Measurements from ENCODE around the gene SSC5D.

Gene SSC5D

DNA sequence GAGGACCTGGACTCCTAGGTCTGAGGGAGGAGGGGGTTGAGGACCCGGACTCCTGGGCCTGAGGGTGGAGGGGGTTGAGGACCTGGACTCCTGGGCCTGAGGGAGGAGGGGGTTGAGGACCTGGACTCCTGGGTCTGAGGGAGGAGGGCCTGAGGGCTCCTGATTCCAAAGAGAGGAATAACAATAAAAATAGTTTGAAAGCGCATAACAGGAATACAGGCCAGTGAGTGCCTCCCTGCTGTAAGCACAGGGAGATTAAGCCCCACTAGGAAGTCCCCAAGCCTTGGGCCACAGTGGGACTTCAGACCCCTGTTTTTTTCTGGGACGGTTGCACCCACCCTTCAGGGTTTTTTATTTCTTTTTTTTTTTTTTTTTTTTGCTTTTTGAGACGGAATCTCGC lies 49.9 kb downstream of the SSC5D start:
- Histone ChIP-seq H3K9ac (ENCODE audit: low read depth in 1 of 2, low read length in 2 of 2) (no peak overlapping the region), H3K27ac (ENCODE audit: low read depth, low read length) (no peak overlapping the region), H3K4me1 (ENCODE audit: control insufficient read depth in 1 of 2, insufficient read depth in 2 of 2, low read length in 2 of 2) (no peaks in the 10 kb centered on the region), H3K9me3 (ENCODE audit: control insufficient read depth in 1 of 2, low read length in 2 of 2) (no peaks in the 10 kb centered on the region), H3K4me3 (ENCODE audit: low read depth in 1 of 2, low read length in 2 of 2) (no peak overlapping the region), H3K36me3 (ENCODE audit: control insufficient read depth in 1 of 2, insufficient read depth in 2 of 2, low read length in 2 of 2) (no peaks in the 10 kb centered on the region), H3K27me3 (ENCODE audit: control insufficient read depth in 1 of 2, insufficient read depth in 2 of 2, low read length in 2 of 2) (no peaks in the 10 kb centered on the region)

GRCh38 chr19:55539090-55539984 lies 51.1 kb downstream of the SSC5D start:
- no peaks in the 10 kb centered on the region for H3K27me3 ChIP-seq (ENCODE audit: control insufficient read depth in 1 of 2, insufficient read depth in 2 of 2, low read length in 2 of 2)
- H3K36me3 ChIP-seq (ENCODE audit: control insufficient read depth in 1 of 2, insufficient read depth in 2 of 2, low read length in 2 of 2), result no peaks in the 10 kb centered on the region
- no peak overlapping the region for H3K4me3 ChIP-seq (ENCODE audit: low read depth in 1 of 2, low read length in 2 of 2)
- no peak overlapping the region for H3K9ac ChIP-seq (ENCODE audit: low read depth in 1 of 2, low read length in 2 of 2)
- H3K4me1 ChIP-seq (ENCODE audit: control insufficient read depth in 1 of 2, insufficient read depth in 2 of 2, low read length in 2 of 2), result no peaks in the 10 kb centered on the region
- no peaks in the 10 kb centered on the region for H3K9me3 ChIP-seq (ENCODE audit: control insufficient read depth in 1 of 2, low read length in 2 of 2)
- H3K27ac ChIP-seq (ENCODE audit: low read depth, low read length), result no peak overlapping the region

- no peak overlapping the region for H3K27ac ChIP-seq (ENCODE audit: low read depth, low read length)
- no peaks in the 10 kb centered on the region for H3K27me3 ChIP-seq (ENCODE audit: control insufficient read depth in 1 of 2, insufficient read depth in 2 of 2, low read length in 2 of 2)
- no peak overlapping the region for H3K9ac ChIP-seq (ENCODE audit: low read depth in 1 of 2, low read length in 2 of 2)
- no peak overlapping the region for H3K4me3 ChIP-seq (ENCODE audit: low read depth in 1 of 2, low read length in 2 of 2)
- H3K9me3 ChIP-seq (ENCODE audit: control insufficient read depth in 1 of 2, low read length in 2 of 2), result no peaks in the 10 kb centered on the region
- no peaks in the 10 kb centered on the region for H3K36me3 ChIP-seq (ENCODE audit: control insufficient read depth in 1 of 2, insufficient read depth in 2 of 2, low read length in 2 of 2)
- no peaks in the 10 kb centered on the region for H3K4me1 ChIP-seq (ENCODE audit: control insufficient read depth in 1 of 2, insufficient read depth in 2 of 2, low read length in 2 of 2)
Measured at GRCh38 chr19:55540619-55541018, 52.4 kb downstream of the SSC5D start.

DNA sequence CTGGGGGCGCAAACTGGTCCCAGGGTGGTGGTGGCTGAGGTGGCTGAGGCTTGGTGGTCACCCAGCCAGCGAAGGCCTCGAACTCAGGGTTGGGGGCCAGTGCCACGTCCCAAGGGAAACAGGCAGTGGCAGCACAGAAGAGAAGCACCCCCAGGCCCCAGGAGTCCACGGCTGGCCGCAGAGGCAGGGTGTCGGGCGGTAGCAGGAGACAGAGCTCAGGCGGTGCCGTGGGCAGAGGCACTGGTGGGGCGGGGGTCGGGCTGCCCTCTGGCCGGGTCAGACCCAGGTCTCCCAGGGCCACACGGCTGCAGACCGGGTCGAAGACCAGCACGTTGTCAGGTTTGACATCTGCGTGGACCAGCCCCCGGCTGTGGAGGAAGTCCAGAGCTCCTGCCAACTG lies 52.9 kb downstream of the SSC5D start:
- no peak overlapping the region for H3K27ac ChIP-seq (ENCODE audit: low read depth, low read length)

GRCh38 chr19:55542292-55542855 lies 54.1 kb downstream of the SSC5D start:
- H3K4me1 ChIP-seq (ENCODE audit: control insufficient read depth in 1 of 2, insufficient read depth in 2 of 2, low read length in 2 of 2), result no peaks in the 10 kb centered on the region
- H3K4me3 ChIP-seq (ENCODE audit: low read depth in 1 of 2, low read length in 2 of 2), result no peak overlapping the region
- no peaks in the 10 kb centered on the region for H3K9me3 ChIP-seq (ENCODE audit: control insufficient read depth in 1 of 2, low read length in 2 of 2)
- no peaks in the 10 kb centered on the region for H3K36me3 ChIP-seq (ENCODE audit: control insufficient read depth in 1 of 2, insufficient read depth in 2 of 2, low read length in 2 of 2)
- no peak overlapping the region for H3K9ac ChIP-seq (ENCODE audit: low read depth in 1 of 2, low read length in 2 of 2)
- H3K27ac ChIP-seq (ENCODE audit: low read depth, low read length), result no peak overlapping the region
- H3K27me3 ChIP-seq (ENCODE audit: control insufficient read depth in 1 of 2, insufficient read depth in 2 of 2, low read length in 2 of 2), result no peaks in the 10 kb centered on the region

More for the DNA sequence above, 52.9 kb downstream of the SSC5D start:
- Histone ChIP-seq H3K9me3 (ENCODE audit: control insufficient read depth in 1 of 2, low read length in 2 of 2) (no peaks in the 10 kb centered on the region), H3K4me3 (ENCODE audit: low read depth in 1 of 2, low read length in 2 of 2) (no peak overlapping the region), H3K4me1 (ENCODE audit: control insufficient read depth in 1 of 2, insufficient read depth in 2 of 2, low read length in 2 of 2) (no peaks in the 10 kb centered on the region), H3K36me3 (ENCODE audit: control insufficient read depth in 1 of 2, insufficient read depth in 2 of 2, low read length in 2 of 2) (no peaks in the 10 kb centered on the region), H3K27me3 (ENCODE audit: control insufficient read depth in 1 of 2, insufficient read depth in 2 of 2, low read length in 2 of 2) (no peaks in the 10 kb centered on the region), H3K9ac (ENCODE audit: low read depth in 1 of 2, low read length in 2 of 2) (no peak overlapping the region)

DNA sequence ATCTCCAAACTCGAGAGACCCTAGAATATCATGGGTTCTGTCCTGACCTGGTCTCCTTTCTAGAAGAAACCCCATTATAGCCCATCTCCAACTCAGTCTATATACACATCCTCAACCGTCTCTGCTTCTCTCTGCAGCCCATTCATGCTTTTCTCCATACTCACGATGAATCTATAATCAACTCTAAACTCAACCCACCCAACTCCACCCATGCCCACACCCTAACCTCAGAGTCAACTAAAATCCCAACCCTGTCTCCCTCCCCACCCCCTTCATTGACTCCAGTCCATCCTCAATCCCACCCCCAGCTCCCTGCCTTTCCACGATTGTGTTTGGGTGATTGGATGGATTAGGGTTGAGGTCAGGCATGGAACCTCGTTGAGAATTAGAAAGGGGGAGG lies 55.3 kb downstream of the SSC5D start:
- Histone ChIP-seq H3K27me3 (ENCODE audit: control insufficient read depth in 1 of 2, insufficient read depth in 2 of 2, low read length in 2 of 2) (no peaks in the 10 kb centered on the region), H3K9me3 (ENCODE audit: control insufficient read depth in 1 of 2, low read length in 2 of 2) (no peaks in the 10 kb centered on the region), H3K9ac (ENCODE audit: low read depth in 1 of 2, low read length in 2 of 2) (no peak overlapping the region), H3K4me3 (ENCODE audit: low read depth in 1 of 2, low read length in 2 of 2) (no peak overlapping the region), H3K4me1 (ENCODE audit: control insufficient read depth in 1 of 2, insufficient read depth in 2 of 2, low read length in 2 of 2) (no peaks in the 10 kb centered on the region), H3K27ac (ENCODE audit: low read depth, low read length) (no peak overlapping the region), H3K36me3 (ENCODE audit: control insufficient read depth in 1 of 2, insufficient read depth in 2 of 2, low read length in 2 of 2) (no peaks in the 10 kb centered on the region)

GRCh38 chr19:55544014-55544413 lies 55.8 kb downstream of the SSC5D start:
- Histone ChIP-seq H3K9me3 (ENCODE audit: control insufficient read depth in 1 of 2, low read length in 2 of 2) (no peaks in the 10 kb centered on the region), H3K9ac (ENCODE audit: low read depth in 1 of 2, low read length in 2 of 2) (no peak overlapping the region), H3K27ac (ENCODE audit: low read depth, low read length) (no peak overlapping the region), H3K4me3 (ENCODE audit: low read depth in 1 of 2, low read length in 2 of 2) (no peak overlapping the region), H3K27me3 (ENCODE audit: control insufficient read depth in 1 of 2, insufficient read depth in 2 of 2, low read length in 2 of 2) (no peaks in the 10 kb centered on the region), H3K36me3 (ENCODE audit: control insufficient read depth in 1 of 2, insufficient read depth in 2 of 2, low read length in 2 of 2) (no peaks in the 10 kb centered on the region), H3K4me1 (ENCODE audit: control insufficient read depth in 1 of 2, insufficient read depth in 2 of 2, low read length in 2 of 2) (no peaks in the 10 kb centered on the region)

DNA sequence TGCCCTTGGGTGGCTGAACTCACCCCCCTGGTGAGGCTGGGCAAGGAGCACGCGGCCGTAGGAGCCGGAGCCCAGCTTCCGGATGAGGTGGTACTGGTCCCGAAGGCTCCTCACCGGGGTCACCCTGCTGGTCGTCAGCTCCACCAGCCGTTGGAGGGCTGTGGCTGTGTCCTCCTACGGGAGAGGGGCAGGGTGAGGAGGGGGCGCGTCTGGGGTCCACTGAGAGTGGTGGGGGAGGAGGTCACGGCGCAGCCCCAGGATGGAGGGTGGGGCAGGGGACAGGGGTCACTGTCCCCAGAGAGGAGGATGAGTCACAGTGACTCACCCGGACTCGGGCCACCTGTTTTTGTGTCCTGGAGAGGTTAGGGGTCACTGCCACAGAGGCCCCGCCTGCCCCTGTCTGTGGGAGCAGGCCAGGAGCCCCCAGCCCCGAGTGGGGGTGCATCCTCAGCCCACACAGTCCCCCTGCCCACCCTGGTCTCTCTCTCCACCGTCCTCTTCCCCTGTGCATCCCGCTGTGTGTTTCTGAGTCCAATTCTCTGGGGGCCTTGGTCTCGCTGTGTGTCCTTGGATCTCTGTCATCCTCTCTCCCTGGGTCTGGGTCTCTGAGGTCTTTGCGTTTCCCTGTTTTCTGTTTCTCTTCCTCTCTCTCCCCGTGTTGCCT lies 56.7 kb downstream of the SSC5D start:
- Histone ChIP-seq H3K4me1 (ENCODE audit: control insufficient read depth in 1 of 2, insufficient read depth in 2 of 2, low read length in 2 of 2) (peaks cover under 1 to 4% of the 10 kb centered on the region in 2 donors), H3K36me3 (ENCODE audit: control insufficient read depth in 1 of 2, insufficient read depth in 2 of 2, low read length in 2 of 2) (no peaks in the 10 kb centered on the region), H3K4me3 (ENCODE audit: low read depth in 1 of 2, low read length in 2 of 2) (no peak overlapping the region), H3K9ac (ENCODE audit: low read depth in 1 of 2, low read length in 2 of 2) (no peak overlapping the region), H3K9me3 (ENCODE audit: control insufficient read depth in 1 of 2, low read length in 2 of 2) (no peaks in the 10 kb centered on the region), H3K27me3 (ENCODE audit: control insufficient read depth in 1 of 2, insufficient read depth in 2 of 2, low read length in 2 of 2) (no peaks in the 10 kb centered on the region), H3K27ac (ENCODE audit: low read depth, low read length) (no peak overlapping the region)

GRCh38 chr19:55545443-55545842 lies 57.2 kb downstream of the SSC5D start, which contains the start of gene SBK3:
TSS of gene SBK3 (minus strand) at chr19:55545543. CDS start at chr19:55545543, 0 bp downstream.
- no peaks in the 10 kb centered on the region for H3K9me3 ChIP-seq (ENCODE audit: control insufficient read depth in 1 of 2, low read length in 2 of 2)
- peaks cover 5 to 8% of the 10 kb centered on the region in 2 donors for H3K4me1 ChIP-seq (ENCODE audit: control insufficient read depth in 1 of 2, insufficient read depth in 2 of 2, low read length in 2 of 2)
- no peak within 1 kb of the TSS for H3K27ac ChIP-seq (ENCODE audit: low read depth, low read length)
- H3K4me3 ChIP-seq (ENCODE audit: low read depth in 1 of 2, low read length in 2 of 2), result no peak within 1 kb of the TSS
- no peak within 1 kb of the TSS for H3K9ac ChIP-seq (ENCODE audit: low read depth in 1 of 2, low read length in 2 of 2)
- no peaks in the 10 kb centered on the region for H3K27me3 ChIP-seq (ENCODE audit: control insufficient read depth in 1 of 2, insufficient read depth in 2 of 2, low read length in 2 of 2)
- no peaks in the 10 kb centered on the region for H3K36me3 ChIP-seq (ENCODE audit: control insufficient read depth in 1 of 2, insufficient read depth in 2 of 2, low read length in 2 of 2)

DNA sequence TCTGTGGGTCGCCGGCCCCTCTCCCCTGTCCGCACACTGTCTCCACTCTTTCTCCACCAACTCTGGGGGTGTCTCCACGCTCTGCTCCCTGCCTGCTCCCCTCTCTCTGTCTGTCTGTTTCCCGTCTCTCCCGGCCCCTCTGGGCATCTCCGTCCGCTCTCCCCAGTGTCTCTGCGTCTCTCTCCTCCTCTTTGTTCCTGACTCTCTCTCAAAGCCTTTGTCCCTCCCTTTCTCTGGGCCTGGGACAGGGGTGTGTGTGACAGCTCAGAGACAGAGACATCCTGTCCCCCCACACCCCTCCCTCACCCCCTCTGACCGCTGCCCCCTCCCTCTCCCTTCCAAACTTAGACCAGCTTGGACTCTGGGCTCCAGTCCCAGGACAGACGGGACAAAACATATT lies 57.8 kb downstream of the SSC5D start:
- Histone ChIP-seq H3K4me3 (ENCODE audit: low read depth in 1 of 2, low read length in 2 of 2) (no peak overlapping the region), H3K27me3 (ENCODE audit: control insufficient read depth in 1 of 2, insufficient read depth in 2 of 2, low read length in 2 of 2) (no peaks in the 10 kb centered on the region), H3K4me1 (ENCODE audit: control insufficient read depth in 1 of 2, insufficient read depth in 2 of 2, low read length in 2 of 2) (peaks cover 5 to 8% of the 10 kb centered on the region in 2 donors), H3K36me3 (ENCODE audit: control insufficient read depth in 1 of 2, insufficient read depth in 2 of 2, low read length in 2 of 2) (no peaks in the 10 kb centered on the region), H3K9ac (ENCODE audit: low read depth in 1 of 2, low read length in 2 of 2) (no peak overlapping the region), H3K9me3 (ENCODE audit: control insufficient read depth in 1 of 2, low read length in 2 of 2) (no peaks in the 10 kb centered on the region), H3K27ac (ENCODE audit: low read depth, low read length) (no peak overlapping the region)

Data from duodenal mucosa (tissue), 2 donors.